ENCODE results near the gene HSDL2.

HSDL2 gene

GRCh38 chr9:112489039-112489546 lies 109.2 kb downstream of the HSDL2 start:
- Histone ChIP-seq H2AFZ (no peak overlapping the region), H3K4me2 (ENCODE audit: low read length) (no peak overlapping the region), H3K27me3 (ENCODE audit: control insufficient read depth, insufficient read depth, low read length) (no peaks in the 10 kb centered on the region), H3K79me2 (no peaks in the 10 kb centered on the region), H3K9ac (no peak overlapping the region), H3K36me3 (ENCODE audit: control insufficient read depth, insufficient read depth, low read length) (no peaks in the 10 kb centered on the region), H3K9me3 (ENCODE audit: control insufficient read depth, low read length) (no peaks in the 10 kb centered on the region), H3K4me3 (ENCODE audit: low read depth, low read length) (no peak overlapping the region), H3K4me1 (peaks cover 2% of the 10 kb centered on the region), H3K27ac (no peak overlapping the region)
- TF ChIP-seq CTCF (IDR thresholded peaks at IDR 0.05), result no peak

- Histone ChIP-seq H3K36me3 (ENCODE audit: control insufficient read depth, insufficient read depth, low read length) (no peaks in the 10 kb centered on the region), H3K4me1 (peaks cover 2% of the 10 kb centered on the region), H3K27ac (no peak overlapping the region), H3K79me2 (no peaks in the 10 kb centered on the region), H3K9ac (no peak overlapping the region), H3K9me3 (ENCODE audit: control insufficient read depth, low read length) (no peaks in the 10 kb centered on the region), H3K4me3 (ENCODE audit: low read depth, low read length) (no peak overlapping the region), H3K4me2 (ENCODE audit: low read length) (no peak overlapping the region), H2AFZ (no peak overlapping the region), H3K27me3 (ENCODE audit: control insufficient read depth, insufficient read depth, low read length) (no peaks in the 10 kb centered on the region)
- no peak for TF ChIP-seq CTCF (IDR thresholded peaks at IDR 0.05)
Measured at GRCh38 chr9:112489876-112490666, 110.2 kb downstream of the HSDL2 start.

- TF ChIP-seq CTCF (IDR thresholded peaks at IDR 0.05), result no peak
- H3K4me2 ChIP-seq (ENCODE audit: low read length), result no peak overlapping the region
- H2AFZ ChIP-seq, result no peak overlapping the region
- peaks cover 2% of the 10 kb centered on the region for H3K4me1 ChIP-seq
- no peaks in the 10 kb centered on the region for H3K27me3 ChIP-seq (ENCODE audit: control insufficient read depth, insufficient read depth, low read length)
- no peaks in the 10 kb centered on the region for H3K36me3 ChIP-seq (ENCODE audit: control insufficient read depth, insufficient read depth, low read length)
- H3K79me2 ChIP-seq, result no peaks in the 10 kb centered on the region
- no peak overlapping the region for H3K4me3 ChIP-seq (ENCODE audit: low read depth, low read length)
- no peak overlapping the region for H3K27ac ChIP-seq
- H3K9ac ChIP-seq, result no peak overlapping the region
- no peaks in the 10 kb centered on the region for H3K9me3 ChIP-seq (ENCODE audit: control insufficient read depth, low read length)
Measured at GRCh38 chr9:112493393-112494137, 113.7 kb downstream of the HSDL2 start.

- H3K9ac ChIP-seq, result no peak overlapping the region
- no peak overlapping the region for H3K27ac ChIP-seq
- no peaks in the 10 kb centered on the region for H3K36me3 ChIP-seq (ENCODE audit: control insufficient read depth, insufficient read depth, low read length)
- H3K27me3 ChIP-seq (ENCODE audit: control insufficient read depth, insufficient read depth, low read length), result no peaks in the 10 kb centered on the region
- no peak for TF ChIP-seq CTCF (IDR thresholded peaks at IDR 0.05)
- peaks cover 2% of the 10 kb centered on the region for H3K4me1 ChIP-seq
- H3K79me2 ChIP-seq, result no peaks in the 10 kb centered on the region
- H3K4me3 ChIP-seq (ENCODE audit: low read depth, low read length), result no peak overlapping the region
- no peaks in the 10 kb centered on the region for H3K9me3 ChIP-seq (ENCODE audit: control insufficient read depth, low read length)
- H2AFZ ChIP-seq, result no peak overlapping the region
- no peak overlapping the region for H3K4me2 ChIP-seq (ENCODE audit: low read length)
Measured at GRCh38 chr9:112494153-112494552, 114.2 kb downstream of the HSDL2 start.
